CD14-positive monocyte (primary cell): ENCODE measurements around the gene TAF15. TPM values are rescaled to one million over a fixed set of nuclear protein-coding genes. Genes with fewer than 3 reads are reported as not detected.

Experiments used
- DNase-seq, 3 donors: peaks; one replicate each; pipeline ENCODE4 v3.0.0-alpha.2; 2011 to 2022
- H2AFZ ChIP-seq: 2 replicates; pipeline ENCODE4 v1.6.0; 2012; ENCODE audit warnings: mild to moderate bottlenecking, low read depth, low read length, inconsistent platforms; ENCODE audit not compliant: insufficient read depth, poor library complexity, severe bottlenecking
- H3K27ac ChIP-seq, 2 donors: 1 replicate in 1 of 2; 2 replicates in 1 of 2; pipeline ENCODE4 v1.5.1; 2012 to 2013; ENCODE audit warnings: low read length in 2 of 2, control low read depth in 1 of 2, inconsistent platforms in 1 of 2, low read depth in 1 of 2, mild to moderate bottlenecking in 1 of 2
- H3K27me3 ChIP-seq, 2 donors: one replicate each; pipeline versions ENCODE4 v1.6.0 to v1.6.1; 2011 to 2013; ENCODE audit warnings: low read length in 2 of 2; ENCODE audit not compliant: control insufficient read depth in 2 of 2, insufficient read depth in 2 of 2
- H3K36me3 ChIP-seq, 2 donors: replicated peaks in 1 of 2; 1 replicate in 1 of 2; 2 replicates in 1 of 2; pipeline versions ENCODE4 v1.5.1 to v1.6.1; 2012 to 2013; ENCODE audit warnings: low read length in 2 of 2, control low read depth in 1 of 2, inconsistent platforms in 1 of 2, mild to moderate bottlenecking in 1 of 2; ENCODE audit not compliant: insufficient read depth in 2 of 2, control insufficient read depth in 1 of 2
- H3K4me1 ChIP-seq, 2 donors: 1 replicate in 1 of 2; 2 replicates in 1 of 2; pipeline versions ENCODE4 v1.5.1 to v1.6.1; 2012 to 2013; ENCODE audit warnings: low read length in 2 of 2, control low read depth in 1 of 2, inconsistent platforms in 1 of 2, mild to moderate bottlenecking in 1 of 2, moderate library complexity in 1 of 2; ENCODE audit not compliant: insufficient read depth in 2 of 2, control insufficient read depth in 1 of 2
- H3K4me2 ChIP-seq: replicated peaks from 2 replicates; pipeline ENCODE3; 2012; ENCODE audit warnings: low read length, moderate library complexity, mild to moderate bottlenecking; ENCODE audit not compliant: poor library complexity, severe bottlenecking; ENCODE audit errors: extremely low read depth
- H3K4me3 ChIP-seq, 3 experiments: fragments of 200-600 bp in 1 of 3; sonication (generic) in 1 of 3; replicated peaks in 1 of 3; 1 replicate in 2 of 3; 2 replicates in 1 of 3; pipeline ENCODE4 v1.5.1; 2011 to 2013; ENCODE audit warnings: low read length in 3 of 3, mild to moderate bottlenecking in 3 of 3, control low read depth in 2 of 3, low read depth in 2 of 3, inconsistent platforms in 1 of 3, moderate library complexity in 1 of 3
- H3K79me2 ChIP-seq: 2 replicates; pipeline ENCODE4 v1.6.0; 2012; ENCODE audit warnings: mild to moderate bottlenecking, control low read depth, inconsistent platforms, low read length, moderate library complexity; ENCODE audit not compliant: insufficient read depth
- H3K9ac ChIP-seq: 2 replicates; pipeline ENCODE4 v1.6.0; 2017; ENCODE audit warnings: low read length, mild to moderate bottlenecking; ENCODE audit not compliant: insufficient read depth, poor library complexity, severe bottlenecking
- H3K9me3 ChIP-seq, 2 donors: replicated peaks in 1 of 2; 1 replicate in 1 of 2; 2 replicates in 1 of 2; pipeline versions ENCODE4 v1.5.1 to v1.6.1; 2012 to 2013; ENCODE audit warnings: low read length in 2 of 2, control low read depth in 1 of 2; ENCODE audit not compliant: control insufficient read depth in 1 of 2, insufficient read depth in 1 of 2
- H4K20me1 ChIP-seq: 2 replicates; pipeline ENCODE4 v1.6.0; 2012; ENCODE audit warnings: mild to moderate bottlenecking, low read length, control low read depth, moderate library complexity; ENCODE audit not compliant: insufficient read depth
- H3K27ac Mint-ChIP-seq, 7 donors: one replicate each; pipeline ENCODE4 v1.8.0; 2020; ENCODE audit warnings: mild to moderate bottlenecking in 7 of 7, mixed read lengths in 7 of 7, moderate library complexity in 6 of 7, inconsistent platforms in 2 of 7
- H3K27me3 Mint-ChIP-seq, 3 donors: one replicate each; pipeline ENCODE4 v1.8.0; 2021 to 2022; ENCODE audit warnings: low read depth in 3 of 3, mild to moderate bottlenecking in 3 of 3, mixed read lengths in 3 of 3, moderate library complexity in 3 of 3, inconsistent platforms in 1 of 3
- H3K36me3 Mint-ChIP-seq, 2 donors: one replicate each; pipeline ENCODE4 v1.8.0; 2020; ENCODE audit warnings: mixed read lengths in 2 of 2, inconsistent platforms in 1 of 2, mild to moderate bottlenecking in 1 of 2
- H3K4me1 Mint-ChIP-seq: one replicate; pipeline ENCODE4 v1.8.0; 2020; ENCODE audit warnings: mild to moderate bottlenecking, mixed read lengths
- H3K4me3 Mint-ChIP-seq, 2 donors: one replicate each; pipeline ENCODE4 v1.8.0; 2020; ENCODE audit warnings: mild to moderate bottlenecking in 2 of 2, mixed read lengths in 2 of 2, moderate library complexity in 1 of 2
- H3K9me3 Mint-ChIP-seq, 7 donors: one replicate each; pipeline ENCODE4 v1.8.0; 2020 to 2022; ENCODE audit warnings: mixed read lengths in 7 of 7, mild to moderate bottlenecking in 6 of 7, moderate library complexity in 6 of 7, inconsistent platforms in 2 of 7
- WGBS: methylation state at CpG from one replicate; pipeline ENCODE4 v1.1.5; 2013; ENCODE audit warnings: missing lambda C conversion rate; ENCODE audit not compliant: insufficient coverage; 5-methylcytosine and 5-hydroxymethylcytosine counted together
- intact Hi-C, 2 donors: fragments of 100-400 bp; cut with micrococcal nuclease; formaldehyde crosslinking; loops; one replicate each; pipeline versions ENCODE4 v1.15.0 to v1.15.1; 2023
- polyA plus RNA-seq, 3 donors: library from polyadenylated mRNA; depleted of rRNA in 1 of 3; unstranded in 2 of 3; stranded (reverse) in 1 of 3; fragments of 300-500 nt in 2 of 3; fragments of >200 nt in 1 of 3; fragmentation: Illumina TruSeq in 2 of 3; gene quantifications; 1 replicate in 2 of 3; 2 replicates in 1 of 3; pipeline ENCODE4 v1.2.3, GENCODE V29; 2012 to 2021
- TF ChIP-seq, protein P1 (sequence below): fragments of 200-600 bp; IDR thresholded peaks from one replicate; pipeline ENCODE4 v1.8.0; 2022; ENCODE audit warnings: antibody characterized with exemption, mild to moderate bottlenecking

TAF15 gene
- polyA plus RNA-seq, 3 donors: 6.0 to 50.6 (median 16.3) TPM

DNA sequence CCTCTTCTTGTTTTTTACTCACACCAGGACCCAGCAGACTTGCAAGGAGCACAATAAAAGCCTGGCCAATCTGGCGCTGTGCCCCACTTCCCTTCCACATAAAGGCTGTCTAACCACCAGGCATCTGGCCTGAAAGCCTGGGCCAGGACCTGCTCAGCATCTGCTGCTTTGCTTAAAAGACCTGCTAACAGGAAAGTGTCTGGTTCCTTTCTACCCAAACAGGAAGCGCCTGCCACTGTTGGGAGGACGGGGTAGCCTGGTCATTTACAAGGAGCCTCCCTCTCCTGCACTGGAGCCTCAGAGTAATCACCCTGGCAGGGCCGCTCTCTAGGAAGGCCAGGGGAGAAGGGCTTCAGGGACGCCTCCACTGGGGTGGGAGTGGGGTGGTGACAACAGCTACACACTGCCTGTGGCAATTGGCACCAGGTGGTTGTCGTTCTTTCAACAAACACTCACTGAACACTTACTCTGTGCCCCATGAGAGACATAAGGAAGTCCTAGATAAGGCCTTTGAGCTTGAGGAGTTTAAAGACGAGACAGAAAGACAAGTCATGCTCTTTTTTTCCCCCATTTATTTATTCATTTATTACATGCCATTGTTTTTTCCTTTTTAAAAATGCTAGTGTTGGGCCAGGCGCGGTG is 7.6 kb upstream of the TAF15 start:
- Histone ChIP-seq H2AFZ (peak overlapping the region; percentile 51), H3K4me3 (no peak overlapping the region), H3K36me3 (no peaks in the 10 kb centered on the region), H4K20me1 (no peaks in the 10 kb centered on the region), H3K9me3 (no peaks in the 10 kb centered on the region), H3K27ac (no peak overlapping the region), H3K27me3 (peaks cover 8 to 12% of the 10 kb centered on the region in 2 donors), H3K4me1 (peaks cover 7 to 8% of the 10 kb centered on the region in 2 donors), H3K4me2 (no peak overlapping the region), H3K79me2 (no peaks in the 10 kb centered on the region), H3K9ac (no peak overlapping the region)
- WGBS: 0% methylated on average over 1 of the region's 9 CpGs
- H3K36me3 Mint-ChIP-seq: no peaks in the 10 kb centered on the region
- TF ChIP-seq, protein P1, sequence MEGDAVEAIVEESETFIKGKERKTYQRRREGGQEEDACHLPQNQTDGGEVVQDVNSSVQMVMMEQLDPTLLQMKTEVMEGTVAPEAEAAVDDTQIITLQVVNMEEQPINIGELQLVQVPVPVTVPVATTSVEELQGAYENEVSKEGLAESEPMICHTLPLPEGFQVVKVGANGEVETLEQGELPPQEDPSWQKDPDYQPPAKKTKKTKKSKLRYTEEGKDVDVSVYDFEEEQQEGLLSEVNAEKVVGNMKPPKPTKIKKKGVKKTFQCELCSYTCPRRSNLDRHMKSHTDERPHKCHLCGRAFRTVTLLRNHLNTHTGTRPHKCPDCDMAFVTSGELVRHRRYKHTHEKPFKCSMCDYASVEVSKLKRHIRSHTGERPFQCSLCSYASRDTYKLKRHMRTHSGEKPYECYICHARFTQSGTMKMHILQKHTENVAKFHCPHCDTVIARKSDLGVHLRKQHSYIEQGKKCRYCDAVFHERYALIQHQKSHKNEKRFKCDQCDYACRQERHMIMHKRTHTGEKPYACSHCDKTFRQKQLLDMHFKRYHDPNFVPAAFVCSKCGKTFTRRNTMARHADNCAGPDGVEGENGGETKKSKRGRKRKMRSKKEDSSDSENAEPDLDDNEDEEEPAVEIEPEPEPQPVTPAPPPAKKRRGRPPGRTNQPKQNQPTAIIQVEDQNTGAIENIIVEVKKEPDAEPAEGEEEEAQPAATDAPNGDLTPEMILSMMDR: no peak
- peaks cover 0 to 2% (median 0%) of the 10 kb centered on the region in 7 donors for H3K9me3 Mint-ChIP-seq
- H3K4me3 Mint-ChIP-seq: peak overlapping the region in 1 of 2 donors; percentile 9
- H3K27me3 Mint-ChIP-seq: peaks cover 18 to 22% (median 22%) of the 10 kb centered on the region in 3 donors
- H3K4me1 Mint-ChIP-seq: peaks cover 11% of the 10 kb centered on the region
- peak overlapping the region in 1 of 7 donors; percentile 1 for H3K27ac Mint-ChIP-seq
- intact Hi-C loops: loop anchor here in 1 of 2 donors (10.0 kb wide), 1 partner anchor 257 kb away; no protein-coding TSS in a partner anchor
- peak in 1 of 3 donors; percentile 11 for DNase-seq

DNA sequence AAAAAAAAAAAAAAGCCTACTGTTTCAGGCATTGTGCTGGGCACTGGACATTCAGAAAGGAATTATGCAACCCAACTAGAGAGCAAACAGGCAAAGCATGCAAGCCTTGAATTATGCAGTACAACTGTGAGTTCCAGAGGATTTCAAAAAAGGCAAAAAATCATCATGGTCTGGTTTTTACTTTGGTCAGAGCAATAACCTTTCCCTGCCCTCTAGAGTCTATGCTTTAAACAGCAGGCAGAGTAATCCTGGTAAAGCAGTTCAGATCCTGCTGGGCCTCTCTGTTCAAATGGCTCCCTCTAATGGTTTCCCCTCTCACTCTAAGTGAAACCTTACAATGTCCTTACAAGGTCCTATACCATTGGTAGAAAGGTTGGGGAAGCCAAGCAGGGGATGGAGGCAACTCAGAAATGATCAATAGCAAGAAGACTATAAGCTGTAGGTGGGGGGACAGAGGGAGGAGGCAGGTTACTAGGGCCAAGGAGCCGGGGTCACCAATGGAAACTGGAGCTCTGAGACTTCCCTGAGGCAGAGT is 4.6 kb upstream of the TAF15 start:
- peaks cover 1 to 8% (median 8%) of the 10 kb centered on the region in 3 donors for H3K27me3 Mint-ChIP-seq
- H3K4me3 ChIP-seq: no peak overlapping the region
- H3K9ac ChIP-seq: no peak overlapping the region
- peaks cover 25% of the 10 kb centered on the region for H3K4me1 Mint-ChIP-seq
- WGBS: no CpG with 5 or more reads among the region's 1 CpG
- TF ChIP-seq, protein P1: peak; percentile 61
- H3K27ac ChIP-seq: no peak overlapping the region
- no peaks in the 10 kb centered on the region for H3K9me3 Mint-ChIP-seq
- H2AFZ ChIP-seq: no peak overlapping the region
- H3K4me2 ChIP-seq: no peak overlapping the region
- H4K20me1 ChIP-seq: peaks cover under 1% of the 10 kb centered on the region
- peak overlapping the region in 2 of 7 donors; percentile 32 to 72 for H3K27ac Mint-ChIP-seq
- peak; percentile 49 to 71 (median 62) for DNase-seq
- no peak overlapping the region for H3K4me3 Mint-ChIP-seq
- no peaks in the 10 kb centered on the region for H3K27me3 ChIP-seq
- intact Hi-C loops: loop anchor here (2.0 to 10.0 kb wide), 2 partner anchors 40 to 260 kb away; no protein-coding TSS in a partner anchor
- no peaks in the 10 kb centered on the region for H3K9me3 ChIP-seq
- H3K4me1 ChIP-seq: peaks cover 16 to 21% of the 10 kb centered on the region in 2 donors
- peaks cover 4% of the 10 kb centered on the region for H3K79me2 ChIP-seq
- H3K36me3 Mint-ChIP-seq: peaks cover 0 to 2% of the 10 kb centered on the region in 2 donors
- no peaks in the 10 kb centered on the region for H3K36me3 ChIP-seq
